ENCODE results near the gene URB2. TPM values are rescaled to one million over a fixed set of nuclear protein-coding genes. Genes with fewer than 3 reads are reported as not detected.

Gene URB2
- total and polyA plus RNA-seq, 2 of the 13 experiments (the other 11 are each of a cell fraction or from before 2014, with no cell fraction given), result 4.0 to 17.6 TPM

DNA sequence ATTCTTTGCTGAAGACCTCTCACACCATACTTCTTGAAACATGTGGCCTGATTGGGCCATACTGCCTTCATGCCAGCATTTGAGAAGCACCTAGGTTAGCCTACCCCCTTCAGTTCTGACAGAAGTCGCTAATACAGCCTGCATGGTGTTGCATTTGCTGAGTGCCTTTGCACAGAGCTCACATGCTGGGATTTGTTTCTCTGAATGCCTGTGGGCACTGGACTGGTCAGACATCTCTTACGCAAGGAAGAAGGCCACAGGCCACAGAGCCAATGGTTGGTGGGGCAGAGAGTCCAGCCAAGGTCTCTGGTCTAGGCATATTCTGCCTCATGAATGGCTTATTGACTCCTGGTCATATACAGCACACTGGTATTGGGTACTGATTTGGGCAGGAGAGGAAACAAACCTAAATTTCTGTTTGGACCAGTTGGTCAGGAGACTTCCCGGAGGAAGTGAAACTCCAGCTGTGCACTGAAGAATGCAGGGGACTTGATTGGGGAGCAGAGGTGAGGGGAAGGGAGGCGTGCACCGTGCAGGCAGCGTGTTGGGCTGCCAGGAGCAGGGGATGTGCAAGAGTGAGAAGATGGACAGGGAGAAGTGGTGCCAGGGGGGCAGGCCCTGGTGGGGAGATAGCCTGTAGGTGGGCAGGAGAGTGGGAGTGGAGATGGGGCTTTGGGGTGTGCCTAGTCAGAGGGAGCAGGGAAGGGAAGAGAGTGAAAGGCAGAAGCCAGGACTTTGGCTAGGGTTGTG lies 18.1 kb downstream of the URB2 start (continued):
- TF ChIP-seq PCBP2 (optimal IDR thresholded peaks at IDR 0.05; ENCODE audit: low read depth, low read length, poor library complexity, severe bottlenecking) (no peak), ZNF335 (CRISPR knock-in tag; IDR thresholded peaks at IDR 0.05) (no peak)

DNA sequence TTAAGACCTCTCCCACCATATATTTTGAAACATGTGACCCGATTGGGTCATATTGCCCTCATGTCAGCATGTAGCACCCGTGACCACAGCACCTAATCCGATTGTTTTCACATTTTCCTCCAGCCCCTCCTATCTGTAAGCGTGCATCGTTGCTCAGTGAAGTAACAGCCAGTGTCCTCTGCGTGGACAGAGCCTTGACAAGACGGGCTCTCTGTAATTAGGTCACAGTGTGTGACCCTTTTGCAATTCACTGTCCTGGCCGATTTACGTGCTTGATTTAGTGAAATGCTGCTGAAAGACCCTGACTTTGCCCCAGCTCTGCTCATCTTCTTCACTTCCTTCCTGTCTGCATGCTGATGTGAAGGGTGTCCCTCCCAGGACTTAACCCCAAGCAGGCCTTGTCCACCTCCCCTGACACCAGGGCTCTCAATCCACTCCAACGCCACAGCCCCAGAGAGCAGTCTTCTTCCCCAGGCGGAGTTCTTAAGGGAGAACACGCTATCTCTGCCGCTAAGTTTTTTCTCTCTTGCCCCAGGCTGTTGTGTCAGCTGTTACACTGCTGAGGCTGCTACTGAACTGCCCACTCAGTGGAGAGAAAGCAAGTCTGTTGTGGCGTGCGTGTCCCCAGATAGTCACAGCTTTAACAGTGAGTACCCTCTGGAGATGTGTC lies 19.4 kb downstream of the URB2 start:
- in situ Hi-C loops (cut with HindIII; ENCODE audit: extremely low pct_ligation_motif_present, low pct_unique_long_range_greater_than_20kb) (no loop called here), intact Hi-C loops (cut with micrococcal nuclease; ENCODE audit: unreplicated experiment) (no loop called here)
- no peak for TF ChIP-seq TRIM24 (CRISPR knock-in tag; IDR thresholded peaks at IDR 0.05)
- no peak for TF ChIP-seq EHMT2 (IDR thresholded peaks at IDR 0.05; ENCODE audit: borderline replicate concordance, low read depth, low read length)
- no peak for TF ChIP-seq TOPORS (CRISPR knock-in tag; IDR thresholded peaks at IDR 0.05)
- TF ChIP-seq, protein P1, sequence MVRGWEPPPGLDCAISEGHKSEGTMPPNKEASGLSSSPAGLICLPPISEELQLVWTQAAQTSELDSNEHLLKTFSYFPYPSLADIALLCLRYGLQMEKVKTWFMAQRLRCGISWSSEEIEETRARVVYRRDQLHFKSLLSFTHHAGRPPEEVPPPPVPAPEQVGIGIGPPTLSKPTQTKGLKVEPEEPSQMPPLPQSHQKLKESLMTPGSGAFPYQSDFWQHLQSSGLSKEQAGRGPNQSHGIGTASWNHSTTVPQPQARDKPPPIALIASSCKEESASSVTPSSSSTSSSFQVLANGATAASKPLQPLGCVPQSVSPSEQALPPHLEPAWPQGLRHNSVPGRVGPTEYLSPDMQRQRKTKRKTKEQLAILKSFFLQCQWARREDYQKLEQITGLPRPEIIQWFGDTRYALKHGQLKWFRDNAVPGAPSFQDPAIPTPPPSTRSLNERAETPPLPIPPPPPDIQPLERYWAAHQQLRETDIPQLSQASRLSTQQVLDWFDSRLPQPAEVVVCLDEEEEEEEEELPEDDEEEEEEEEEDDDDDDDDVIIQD (CRISPR knock-in tag; IDR thresholded peaks at IDR 0.05; ENCODE audit: low read depth), result no peak
- TF ChIP-seq, protein P2, sequence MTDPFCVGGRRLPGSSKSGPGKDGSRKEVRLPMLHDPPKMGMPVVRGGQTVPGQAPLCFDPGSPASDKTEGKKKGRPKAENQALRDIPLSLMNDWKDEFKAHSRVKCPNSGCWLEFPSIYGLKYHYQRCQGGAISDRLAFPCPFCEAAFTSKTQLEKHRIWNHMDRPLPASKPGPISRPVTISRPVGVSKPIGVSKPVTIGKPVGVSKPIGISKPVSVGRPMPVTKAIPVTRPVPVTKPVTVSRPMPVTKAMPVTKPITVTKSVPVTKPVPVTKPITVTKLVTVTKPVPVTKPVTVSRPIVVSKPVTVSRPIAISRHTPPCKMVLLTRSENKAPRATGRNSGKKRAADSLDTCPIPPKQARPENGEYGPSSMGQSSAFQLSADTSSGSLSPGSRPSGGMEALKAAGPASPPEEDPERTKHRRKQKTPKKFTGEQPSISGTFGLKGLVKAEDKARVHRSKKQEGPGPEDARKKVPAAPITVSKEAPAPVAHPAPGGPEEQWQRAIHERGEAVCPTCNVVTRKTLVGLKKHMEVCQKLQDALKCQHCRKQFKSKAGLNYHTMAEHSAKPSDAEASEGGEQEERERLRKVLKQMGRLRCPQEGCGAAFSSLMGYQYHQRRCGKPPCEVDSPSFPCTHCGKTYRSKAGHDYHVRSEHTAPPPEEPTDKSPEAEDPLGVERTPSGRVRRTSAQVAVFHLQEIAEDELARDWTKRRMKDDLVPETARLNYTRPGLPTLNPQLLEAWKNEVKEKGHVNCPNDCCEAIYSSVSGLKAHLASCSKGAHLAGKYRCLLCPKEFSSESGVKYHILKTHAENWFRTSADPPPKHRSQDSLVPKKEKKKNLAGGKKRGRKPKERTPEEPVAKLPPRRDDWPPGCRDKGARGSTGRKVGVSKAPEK (CRISPR knock-in tag; IDR thresholded peaks at IDR 0.05; ENCODE audit: borderline replicate concordance), result no peak
- no peak for TF ChIP-seq KLF6 (CRISPR knock-in tag; IDR thresholded peaks at IDR 0.05)
- no peak for TF ChIP-seq SRSF4 (IDR thresholded peaks at IDR 0.05; ENCODE audit: low read depth, low read length, poor library complexity, severe bottlenecking)
- no peak overlapping the region for H3K27ac ChIP-seq (ENCODE audit: extremely low read length, insufficient read depth, low read length)
- peaks cover 29 to 72% of the 10 kb centered on the region in 2 experiments for H3K36me3 ChIP-seq (replicated peaks in 1 of 2; ENCODE audit: control insufficient read depth in 1 of 2, insufficient read depth in 2 of 2, low read length in 2 of 2)
- H3K9me3 ChIP-seq (ENCODE audit: low read length), result no peaks in the 10 kb centered on the region
- H2AFZ ChIP-seq (ENCODE audit: low read length), result no peak overlapping the region
- no peaks in the 10 kb centered on the region for H3K27me3 ChIP-seq (ENCODE audit: control insufficient read depth in 1 of 2, insufficient read depth in 2 of 2, low read length in 2 of 2)
- no peak overlapping the region for H3K4me2 ChIP-seq (ENCODE audit: low read depth, low read length)
- no peak overlapping the region for H3K9ac ChIP-seq (ENCODE audit: insufficient read depth, low read depth, low read length)
- H3K4me3 ChIP-seq (replicated peaks in 1 of 3; ENCODE audit: insufficient read depth in 1 of 3, low read depth in 2 of 3, low read length in 3 of 3), result no peak overlapping the region
- ATAC-seq (no peak), FAIRE-seq (no peak), DNase-seq (ENCODE audit: low spot score) (no peak)
- WGBS (ENCODE audit: low lambda C conversion rate), result 99% methylated on average over 15 of the region's 15 CpGs
- no peaks in the 10 kb centered on the region for H3K4me1 ChIP-seq (ENCODE audit: insufficient read depth, low read length)
- ChIA-PET POLR2A (no interaction called here), CTCF (ENCODE audit: low intra/inter-chr PET ratio, low total read pairs) (no interaction called here)
- H4K20me1 ChIP-seq (ENCODE audit: insufficient read depth, low read length), result no peaks in the 10 kb centered on the region
- peaks cover 1% of the 10 kb centered on the region for H3K79me2 ChIP-seq (ENCODE audit: insufficient read depth, low read length)
- BruUV-seq (replicated peaks), result no TSS peak
